ENCODE measurements around the gene LRFN4.

DNA sequence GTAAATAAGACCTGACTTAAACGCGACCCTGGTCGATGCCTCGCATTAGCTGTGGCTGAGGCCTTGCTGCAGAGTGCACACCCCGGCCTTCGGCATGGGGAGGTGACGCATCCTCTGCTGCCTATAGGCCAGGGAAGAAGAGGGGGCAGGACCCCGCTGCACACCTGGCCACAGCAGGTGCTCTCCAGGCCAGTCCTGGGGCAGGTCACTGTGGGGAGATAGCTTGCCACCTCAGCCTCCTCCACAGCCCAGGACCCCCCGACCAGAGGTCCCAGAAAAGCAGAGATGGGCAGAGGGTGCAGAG is 12.7 kb downstream of the LRFN4 start:
- TF ChIP-seq YY1 (IDR thresholded peaks at IDR 0.05; ENCODE audit: insufficient read depth, insufficient read length) = no peak
- no peak for TF ChIP-seq SUZ12 (IDR thresholded peaks at IDR 0.05; ENCODE audit: extremely low read depth, insufficient read depth, insufficient read length)
- no peak for TF ChIP-seq ZNF274 (IDR thresholded peaks at IDR 0.05; ENCODE audit: low read depth, low read length)
